GM12878 (cell line): Measurements from ENCODE around the gene NTN3.

Experiments used
- MTA3 ChIP-seq: IDR thresholded peaks from 2 replicates; pipeline ENCODE4 v1.6.1; 2012; ENCODE audit warnings: low read length, inconsistent platforms, borderline replicate concordance
- RBBP5 ChIP-seq: fragments of 200-600 bp; sonication (generic); conservative IDR thresholded peaks from 2 replicates; pipeline ENCODE4 v1.6.1; 2016
- SIX5 ChIP-seq: IDR thresholded peaks from 2 replicates; pipeline ENCODE4 v1.6.1; 2011; ENCODE audit warnings: mild to moderate bottlenecking, low read depth, low read length, moderate library complexity; ENCODE audit not compliant: severe bottlenecking
- TF ChIP-seq, protein P1 (sequence below), 3 experiments: IDR thresholded peaks in 2 of 3; conservative IDR thresholded peaks in 1 of 3; 2 replicates each; pipeline ENCODE4 v1.5.1; 2011; ENCODE audit warnings: low read depth in 3 of 3, low read length in 3 of 3, mild to moderate bottlenecking in 3 of 3, control low read depth in 2 of 3, moderate library complexity in 2 of 3, inconsistent platforms in 1 of 3, mixed read lengths in 1 of 3; ENCODE audit not compliant: control insufficient read depth in 2 of 3, insufficient read depth in 1 of 3; ENCODE audit errors: extremely low read depth in 1 of 3

DNA sequence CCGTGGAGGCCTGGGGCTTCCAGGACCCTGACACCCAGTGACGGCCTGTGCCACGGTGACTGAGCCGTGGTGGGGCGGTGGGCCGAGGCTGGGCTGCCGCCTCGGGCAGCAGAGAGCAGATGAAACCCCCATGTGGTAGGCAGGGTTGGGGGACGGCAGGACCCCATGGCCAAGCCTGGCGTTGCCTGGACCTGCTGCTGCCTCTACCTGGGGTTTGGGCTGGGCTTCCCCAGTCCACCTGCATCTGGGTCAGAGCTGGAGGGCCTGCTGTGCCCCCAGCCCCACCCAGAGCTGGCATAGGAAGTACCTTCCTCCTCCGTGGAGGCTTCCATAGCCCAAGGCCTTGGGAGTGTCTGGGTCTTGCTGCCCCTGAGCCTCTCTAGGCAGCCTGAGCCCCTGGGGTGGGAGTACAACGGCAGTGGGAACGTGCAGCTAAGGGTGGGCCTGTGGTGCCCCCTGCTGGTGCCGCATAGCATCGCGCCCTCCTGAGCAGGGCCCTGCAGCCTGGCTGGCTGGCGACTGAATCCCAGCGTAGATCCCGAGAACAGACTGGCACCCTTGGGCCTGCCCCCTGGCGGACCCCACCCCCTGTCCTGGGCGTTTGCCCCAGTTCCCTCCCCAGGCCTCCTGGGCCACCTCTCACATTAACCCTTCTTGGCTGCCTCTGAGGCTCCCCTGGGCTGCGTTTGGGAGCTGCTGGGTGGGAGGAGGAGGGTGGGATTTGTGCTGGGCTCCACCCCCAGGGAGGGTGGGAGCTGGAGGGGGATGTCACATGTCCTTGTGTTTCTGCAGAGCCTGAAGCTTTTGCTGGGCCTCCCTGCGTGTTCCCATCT is 30.0 kb downstream of the NTN3 start:
- TF ChIP-seq SIX5 (no peak), MTA3 (no peak), RBBP5 (no peak)
- TF ChIP-seq, protein P1, sequence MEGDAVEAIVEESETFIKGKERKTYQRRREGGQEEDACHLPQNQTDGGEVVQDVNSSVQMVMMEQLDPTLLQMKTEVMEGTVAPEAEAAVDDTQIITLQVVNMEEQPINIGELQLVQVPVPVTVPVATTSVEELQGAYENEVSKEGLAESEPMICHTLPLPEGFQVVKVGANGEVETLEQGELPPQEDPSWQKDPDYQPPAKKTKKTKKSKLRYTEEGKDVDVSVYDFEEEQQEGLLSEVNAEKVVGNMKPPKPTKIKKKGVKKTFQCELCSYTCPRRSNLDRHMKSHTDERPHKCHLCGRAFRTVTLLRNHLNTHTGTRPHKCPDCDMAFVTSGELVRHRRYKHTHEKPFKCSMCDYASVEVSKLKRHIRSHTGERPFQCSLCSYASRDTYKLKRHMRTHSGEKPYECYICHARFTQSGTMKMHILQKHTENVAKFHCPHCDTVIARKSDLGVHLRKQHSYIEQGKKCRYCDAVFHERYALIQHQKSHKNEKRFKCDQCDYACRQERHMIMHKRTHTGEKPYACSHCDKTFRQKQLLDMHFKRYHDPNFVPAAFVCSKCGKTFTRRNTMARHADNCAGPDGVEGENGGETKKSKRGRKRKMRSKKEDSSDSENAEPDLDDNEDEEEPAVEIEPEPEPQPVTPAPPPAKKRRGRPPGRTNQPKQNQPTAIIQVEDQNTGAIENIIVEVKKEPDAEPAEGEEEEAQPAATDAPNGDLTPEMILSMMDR (IDR thresholded peaks at IDR 0.05 in 2 of 3, conservative IDR thresholded peaks at IDR 0.05 in 1 of 3; ENCODE audit: control insufficient read depth in 2 of 3, extremely low read depth in 1 of 3, insufficient read depth in 1 of 3, low read depth in 3 of 3, low read length in 3 of 3): peak; percentile 95 to 99 (median 99); a peak in 5 of 6 replicates
